Omental fat pad (tissue), 4 donors: ENCODE results near the gene TGFBR2. TPM values are rescaled to one million over a fixed set of nuclear protein-coding genes. Genes with fewer than 3 reads are reported as not detected.
"Not testable (repeated sequence)": the region's sequence is repeated elsewhere in the genome, so short reads cannot be mapped to it uniquely, and the experiment has no call there.

Experiments used
- ATAC-seq: fragments of 150-250 bp; one replicate; pipeline ENCODE4 v1.9.1; 2016; ENCODE audit warnings: mild to moderate bottlenecking, moderate library complexity; ENCODE audit not compliant: low FRiP score
- DNase-seq: peaks from one replicate; pipeline ENCODE4 v3.0.0-alpha.2; 2019; ENCODE audit warnings: low spot score
- CTCF ChIP-seq, 3 donors: fragments of 450-650 bp; IDR thresholded peaks; one replicate each; pipeline ENCODE4 v1.5.1; 2016 to 2017; ENCODE audit warnings: antibody characterized with exemption in 3 of 3, mild to moderate bottlenecking in 3 of 3, moderate library complexity in 2 of 3
- total RNA-seq, 4 donors: library from RNA; depleted of rRNA; stranded (reverse); fragments of >200 nt; gene quantifications; one replicate each; pipeline ENCODE4 v1.1.0, GENCODE V29; 2016

The TGFBR2 gene
- total RNA-seq, 4 donors from 2014 or later = 281 to 587 (median 369) TPM

- DNase-seq (no peak), ATAC-seq (no peak)
- no peak for TF ChIP-seq CTCF (IDR thresholded peaks at IDR 0.05)
These were observed 12.9 kb downstream of the TGFBR2 start for GRCh38 chr3:30619318-30619717.

DNA sequence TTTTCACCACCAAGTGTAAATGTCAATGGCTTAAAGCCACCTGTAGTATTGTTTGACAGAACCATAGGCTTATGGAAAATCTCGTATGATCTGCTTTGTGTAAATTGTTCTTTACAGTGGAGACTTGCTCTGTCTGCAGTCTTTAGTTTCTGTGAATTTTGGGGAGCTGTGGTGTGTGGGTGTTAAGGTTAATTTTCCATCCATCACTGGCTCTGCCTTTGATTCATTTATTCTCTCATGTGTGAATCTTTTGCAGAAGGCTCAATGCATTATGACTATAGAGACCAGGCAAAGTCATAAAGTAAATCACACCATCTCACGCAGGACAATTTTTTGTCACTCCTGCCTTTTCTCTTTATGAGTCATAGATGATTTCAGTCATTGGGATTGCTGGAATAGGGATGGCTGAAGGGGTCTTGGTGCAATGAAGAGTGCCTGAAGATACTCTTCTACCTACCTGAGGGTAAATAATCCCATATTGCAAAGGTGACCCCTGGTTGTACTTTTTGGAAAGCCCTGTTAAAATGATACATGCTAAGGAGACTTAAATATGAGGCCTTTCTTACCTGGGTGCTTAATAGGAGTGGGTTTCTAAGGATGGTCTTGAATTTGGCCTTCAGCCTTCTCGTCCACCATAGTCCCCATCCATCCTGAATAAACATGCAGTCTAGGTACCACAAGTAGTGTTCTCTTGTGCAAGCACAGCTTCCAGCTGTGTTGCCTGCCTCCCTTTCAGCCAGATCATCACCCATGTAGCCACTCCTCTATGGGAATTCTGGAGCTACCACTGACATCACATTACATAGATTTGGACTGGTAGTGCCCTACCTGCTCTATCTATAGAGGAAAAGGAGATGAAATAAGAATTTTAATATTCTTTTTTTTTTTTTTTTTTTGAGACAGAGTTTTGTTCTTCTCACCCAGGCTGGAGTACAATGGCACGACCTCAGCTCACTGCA lies 14.3 kb downstream of the TGFBR2 start:
- no peak for ATAC-seq
- TF ChIP-seq CTCF (IDR thresholded peaks at IDR 0.05) = no peak

DNA sequence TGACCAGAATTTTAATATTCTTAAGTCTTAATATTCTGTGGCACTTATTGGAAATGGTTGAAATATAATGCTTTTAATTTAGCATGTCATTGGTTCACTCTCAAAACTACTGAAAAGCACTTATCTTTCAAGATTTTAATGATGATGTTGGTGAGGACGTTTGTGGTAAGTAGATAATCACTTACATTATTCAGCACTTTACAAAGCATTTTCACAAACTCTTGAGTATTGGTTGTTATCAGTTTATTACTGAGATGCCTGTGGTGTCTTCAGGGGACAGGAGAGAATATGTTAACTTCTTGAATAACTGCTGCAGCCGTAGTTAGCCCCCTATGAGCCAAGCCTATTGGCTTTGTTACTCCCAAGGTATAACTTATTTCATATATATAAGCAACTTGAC lies 15.2 kb downstream of the TGFBR2 start:
- ATAC-seq = no peak
- TF ChIP-seq CTCF (IDR thresholded peaks at IDR 0.05) = no peak
- DNase-seq = no peak

More for the DNA sequence above, 14.3 kb downstream of the TGFBR2 start:
- no peak for DNase-seq

- ATAC-seq = no peak
- no peak for TF ChIP-seq CTCF (IDR thresholded peaks at IDR 0.05)
- no peak for DNase-seq
These were observed 15.7 kb downstream of the TGFBR2 start for GRCh38 chr3:30622047-30622545.

DNA sequence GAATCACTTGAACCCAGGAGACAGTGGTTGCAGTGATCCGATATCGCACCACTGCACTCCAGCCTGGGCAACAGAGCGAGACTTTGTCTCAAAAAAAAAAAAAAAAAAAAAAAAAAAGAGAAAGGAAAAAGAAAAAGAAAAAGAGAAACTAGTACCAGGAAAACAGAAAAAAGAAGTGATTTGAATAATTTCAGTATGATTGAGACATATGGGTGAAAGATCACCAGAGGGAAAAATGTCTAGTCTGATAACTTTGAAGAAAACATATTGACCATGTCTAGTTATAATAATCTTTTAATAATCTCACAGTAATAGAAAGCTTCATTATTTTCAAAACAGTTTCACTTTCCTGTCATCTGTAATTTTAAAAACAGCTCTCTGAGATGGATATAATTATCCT lies 16.4 kb downstream of the TGFBR2 start:
- no peak for DNase-seq
- no peak for ATAC-seq

GRCh38 chr3:30623351-30623750 lies 16.9 kb downstream of the TGFBR2 start:
- TF ChIP-seq CTCF (IDR thresholded peaks at IDR 0.05) = no peak
- DNase-seq = no peak

More for the DNA sequence above, 16.4 kb downstream of the TGFBR2 start:
- no peak for TF ChIP-seq CTCF (IDR thresholded peaks at IDR 0.05)

GRCh38 chr3:30624480-30624879 lies 18.1 kb downstream of the TGFBR2 start:
- not testable (repeated sequence) for DNase-seq, ATAC-seq

More at GRCh38 chr3:30623351-30623750, 16.9 kb downstream of the TGFBR2 start:
- ATAC-seq = no peak
